OCI-LY7 (cell line): ENCODE results near the gene SPTBN4.

Experiments used
- CTCF ChIP-seq: fragments of 200-600 bp; sonication (generic); conservative IDR thresholded peaks from 2 replicates; pipeline ENCODE4 v1.5.1; 2014; ENCODE audit warnings: mild to moderate bottlenecking, antibody characterized with exemption, low read length, moderate library complexity, mixed read lengths
- EZH2phosphoT487 ChIP-seq: fragments of 200-600 bp; sonication (generic); IDR thresholded peaks from 2 replicates; pipeline ENCODE4 v1.6.1; 2018; ENCODE audit warnings: low read depth, borderline replicate concordance, mild to moderate bottlenecking, mixed run types, antibody characterized with exemption, low read length, moderate library complexity, mixed read lengths

- TF ChIP-seq CTCF (no peak), EZH2phosphoT487 (no peak)
Observed at GRCh38 chr19:40580619-40581018, 113.8 kb downstream of the SPTBN4 start.
